Measurements from ENCODE around the gene USP12. TPM values are rescaled to one million over a fixed set of nuclear protein-coding genes. Genes with fewer than 3 reads are reported as not detected.
A peak's percentile ranks its signal among the peaks of the same experiment; 100 is the strongest.

Gene USP12
- total RNA-seq, 1 experiment from 2014 or later, result 16.2 TPM

DNA sequence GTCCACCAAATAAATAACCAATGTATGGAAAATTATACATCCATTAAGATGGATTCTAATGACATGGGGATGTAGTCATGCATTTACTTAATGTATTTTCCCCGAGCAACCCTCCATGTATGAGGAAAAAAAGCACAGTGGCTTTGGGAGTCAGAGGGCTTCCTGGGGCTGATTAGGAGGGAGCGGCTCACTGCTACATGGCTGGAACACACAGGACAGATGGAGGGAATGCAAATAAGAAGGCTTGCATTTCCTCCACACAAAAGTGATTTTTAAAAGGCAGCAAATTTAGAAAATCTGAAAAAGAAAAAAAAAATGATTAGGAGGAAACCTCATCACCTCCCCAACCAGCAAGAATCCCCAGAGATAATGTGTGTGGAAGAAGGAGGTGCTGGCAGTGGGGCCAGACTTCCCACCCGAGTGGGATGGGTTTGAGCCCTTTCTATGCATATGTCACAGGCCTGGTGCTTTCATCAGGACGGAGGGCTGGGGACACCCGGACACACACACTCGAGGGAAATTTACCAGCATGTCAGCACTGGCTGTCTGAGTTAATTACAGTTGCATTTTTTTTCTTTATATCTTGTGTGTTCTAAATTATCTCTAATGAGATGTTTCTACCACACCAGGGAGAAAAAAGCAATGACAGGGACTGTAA lies 118.9 kb downstream of the USP12 start:
- H3K27ac ChIP-seq, result no peak overlapping the region
- no peaks in the 10 kb centered on the region for H3K9me3 ChIP-seq (replicated peaks)
- H3K4me3 ChIP-seq, result no peak overlapping the region
- DNase-seq (ENCODE audit: low read depth in 1 of 2, low spot score in 2 of 2), result no peak
- no peaks in the 10 kb centered on the region for H3K27me3 ChIP-seq (replicated peaks)
- H3K36me3 ChIP-seq, result no peaks in the 10 kb centered on the region
- peaks cover 13% of the 10 kb centered on the region for H3K4me1 ChIP-seq (replicated peaks)

DNA sequence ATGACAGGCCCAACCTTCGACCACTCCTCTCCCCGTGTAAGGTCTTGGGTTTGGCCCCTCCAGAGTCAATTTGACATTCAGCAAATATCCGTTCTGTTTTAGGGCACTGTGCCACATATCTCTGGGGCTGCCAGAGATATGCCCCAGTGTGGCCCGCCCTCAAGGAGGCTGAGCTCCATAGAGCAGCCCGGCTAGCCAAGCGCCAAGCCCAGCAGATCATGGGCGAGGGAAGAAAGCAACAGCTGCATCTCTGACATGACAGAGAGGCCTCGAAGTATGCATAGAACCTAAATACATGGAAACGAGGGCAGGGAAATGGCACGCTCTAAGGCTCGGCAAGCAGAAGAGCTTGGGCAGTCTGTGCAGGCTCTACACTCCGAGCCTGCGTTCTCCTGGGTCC lies 124.5 kb downstream of the USP12 start:
- Histone ChIP-seq H3K4me3 (no peak overlapping the region), H3K27ac (no peak overlapping the region), H3K36me3 (no peaks in the 10 kb centered on the region), H3K27me3 (replicated peaks) (no peaks in the 10 kb centered on the region), H3K4me1 (replicated peaks) (peaks cover 10% of the 10 kb centered on the region), H3K9me3 (replicated peaks) (no peaks in the 10 kb centered on the region)
- DNase-seq (ENCODE audit: low read depth in 1 of 2, low spot score in 2 of 2), result no peak

DNA sequence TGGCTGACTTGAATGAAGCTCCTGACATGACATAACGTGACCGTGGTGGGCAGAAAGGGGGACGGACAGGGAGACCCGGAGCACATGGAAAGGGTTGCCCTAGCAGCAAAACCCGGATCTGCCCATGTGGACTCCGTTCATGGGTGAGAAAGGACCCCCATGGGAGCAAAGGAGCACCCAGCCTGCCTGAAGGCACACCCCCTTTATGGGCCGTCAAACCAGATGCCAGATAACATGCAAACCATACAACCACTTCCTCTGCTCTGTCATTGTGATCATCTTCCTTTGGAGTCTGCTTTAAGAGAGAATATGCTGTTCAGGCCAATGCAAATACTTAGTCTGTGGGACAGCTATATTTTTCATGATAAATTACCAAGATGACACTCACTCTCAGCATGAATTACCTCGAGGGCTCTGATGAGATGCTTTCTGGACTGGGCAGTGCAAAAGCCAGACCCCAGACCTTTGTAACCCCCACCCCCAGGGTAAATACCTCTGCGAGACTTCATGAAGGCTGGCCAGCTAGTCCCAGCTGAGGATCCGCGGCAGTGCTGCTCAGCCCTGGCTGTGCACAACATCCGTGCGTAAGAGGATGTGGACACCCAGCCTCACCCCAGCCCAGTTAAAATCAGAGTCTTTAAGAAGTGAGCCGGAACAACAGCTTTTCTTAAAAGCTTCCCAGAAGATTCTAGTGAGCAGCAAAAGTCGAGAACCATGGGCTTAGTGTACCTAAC lies 126.6 kb downstream of the USP12 start:
- H3K4me1 ChIP-seq (replicated peaks), result peaks cover 17% of the 10 kb centered on the region
- H3K4me3 ChIP-seq, result no peak overlapping the region
- no peaks in the 10 kb centered on the region for H3K27me3 ChIP-seq (replicated peaks)
- no peaks in the 10 kb centered on the region for H3K36me3 ChIP-seq
- no peaks in the 10 kb centered on the region for H3K9me3 ChIP-seq (replicated peaks)
- no peak for DNase-seq (ENCODE audit: low read depth in 1 of 2, low spot score in 2 of 2)
- H3K27ac ChIP-seq, result no peak overlapping the region

DNA sequence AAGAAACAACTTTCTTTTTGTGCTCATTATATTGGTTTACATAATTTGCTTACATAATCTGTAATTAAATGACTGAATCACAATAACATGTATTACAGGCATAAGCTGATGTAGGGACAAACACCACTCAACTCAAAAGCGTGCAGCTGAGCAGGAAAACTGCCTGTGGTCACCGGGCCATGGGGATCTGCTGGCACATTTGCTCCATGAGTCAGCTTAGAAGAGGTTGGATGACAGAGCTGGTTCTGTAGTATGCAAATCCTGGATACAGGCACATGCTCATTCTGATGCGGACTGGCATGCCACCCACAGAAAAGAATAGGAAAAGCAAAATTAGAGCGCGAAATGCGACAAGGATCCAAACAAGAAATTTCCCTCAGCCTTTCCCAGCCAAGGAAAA lies 128.6 kb downstream of the USP12 start:
- H3K27ac ChIP-seq, result peak overlapping the region; percentile 53
- no peaks in the 10 kb centered on the region for H3K36me3 ChIP-seq
- no peaks in the 10 kb centered on the region for H3K9me3 ChIP-seq (replicated peaks)
- no peak overlapping the region for H3K4me3 ChIP-seq
- no peaks in the 10 kb centered on the region for H3K27me3 ChIP-seq (replicated peaks)
- DNase-seq (ENCODE audit: low read depth in 1 of 2, low spot score in 2 of 2), result peak; percentile 74 to 85
- H3K4me1 ChIP-seq (replicated peaks), result peaks cover 32% of the 10 kb centered on the region

DNA sequence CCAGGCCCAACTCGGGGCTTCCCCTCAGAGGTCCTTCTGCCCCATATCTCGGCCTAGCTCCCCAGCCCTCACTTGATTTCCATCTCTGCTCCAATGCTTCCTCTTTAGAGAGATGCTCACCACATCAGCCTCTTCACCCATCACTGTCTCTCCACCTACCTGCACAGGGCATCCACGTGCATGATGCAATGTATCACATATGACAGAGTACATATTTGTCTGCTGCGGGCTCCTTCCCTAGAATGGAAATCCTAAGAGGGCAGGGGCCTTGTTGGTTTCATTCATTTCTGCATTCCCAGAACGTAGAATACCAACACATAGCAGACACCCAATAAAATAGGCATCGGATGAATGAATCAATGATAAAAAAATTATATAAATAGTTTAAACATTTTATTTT lies 130.3 kb downstream of the USP12 start:
- H3K27me3 ChIP-seq (replicated peaks), result no peaks in the 10 kb centered on the region
- H3K27ac ChIP-seq, result no peak overlapping the region
- no peaks in the 10 kb centered on the region for H3K9me3 ChIP-seq (replicated peaks)
- H3K4me3 ChIP-seq, result no peak overlapping the region
- no peaks in the 10 kb centered on the region for H3K36me3 ChIP-seq
- DNase-seq (ENCODE audit: low read depth in 1 of 2, low spot score in 2 of 2), result no peak
- H3K4me1 ChIP-seq (replicated peaks), result peaks cover 43% of the 10 kb centered on the region

DNA sequence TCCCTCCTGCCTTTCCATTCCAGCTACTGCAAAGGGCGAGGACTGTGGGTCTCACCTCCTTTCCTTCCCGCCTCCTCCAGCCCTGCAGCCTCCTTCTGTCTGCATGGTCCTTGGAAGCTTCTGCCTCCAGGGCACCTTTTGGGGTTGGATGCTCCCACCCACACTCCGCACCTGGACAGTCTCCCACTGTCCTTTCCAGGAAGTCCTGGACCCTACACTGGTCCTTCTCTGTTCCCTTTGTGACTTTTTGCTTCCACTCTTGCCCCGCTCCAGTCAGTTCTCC lies 130.8 kb downstream of the USP12 start:
- H3K4me1 ChIP-seq (replicated peaks), result peaks cover 49% of the 10 kb centered on the region
- H3K36me3 ChIP-seq, result no peaks in the 10 kb centered on the region
- no peak overlapping the region for H3K27ac ChIP-seq
- H3K9me3 ChIP-seq (replicated peaks), result no peaks in the 10 kb centered on the region
- H3K4me3 ChIP-seq, result no peak overlapping the region
- no peaks in the 10 kb centered on the region for H3K27me3 ChIP-seq (replicated peaks)
- no peak for DNase-seq (ENCODE audit: low read depth in 1 of 2, low spot score in 2 of 2)

DNA sequence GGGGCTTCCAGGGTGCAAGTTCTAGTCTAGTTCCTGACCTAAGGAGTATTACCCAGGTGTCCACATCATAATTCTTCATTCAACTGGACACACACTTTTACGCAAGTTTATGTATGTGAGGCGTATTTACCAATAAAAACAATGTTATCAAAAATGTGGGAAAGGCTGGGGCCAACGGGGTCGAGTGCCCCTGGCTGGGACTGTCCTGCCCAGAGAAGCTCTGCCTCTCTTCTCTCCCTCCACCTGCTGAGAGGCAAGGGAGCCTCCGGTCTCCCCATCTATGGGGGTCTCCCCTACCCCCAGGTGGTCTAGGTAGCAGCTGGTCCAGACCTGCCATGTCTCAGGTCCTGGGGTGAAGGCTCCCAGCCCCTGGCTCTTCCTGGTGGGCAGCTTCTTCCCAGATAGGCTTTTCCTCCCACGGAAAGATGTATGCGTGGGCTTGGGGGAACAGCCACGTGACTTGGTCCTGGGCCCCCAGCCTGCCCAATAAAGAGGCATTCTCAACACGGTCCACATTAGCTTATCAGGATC lies 132.4 kb downstream of the USP12 start:
- DNase-seq (ENCODE audit: low read depth in 1 of 2, low spot score in 2 of 2), result no peak
- Histone ChIP-seq H3K4me1 (replicated peaks) (peaks cover 52% of the 10 kb centered on the region), H3K9me3 (replicated peaks) (no peaks in the 10 kb centered on the region), H3K4me3 (no peak overlapping the region), H3K27ac (no peak overlapping the region), H3K27me3 (replicated peaks) (no peaks in the 10 kb centered on the region), H3K36me3 (no peaks in the 10 kb centered on the region)

DNA sequence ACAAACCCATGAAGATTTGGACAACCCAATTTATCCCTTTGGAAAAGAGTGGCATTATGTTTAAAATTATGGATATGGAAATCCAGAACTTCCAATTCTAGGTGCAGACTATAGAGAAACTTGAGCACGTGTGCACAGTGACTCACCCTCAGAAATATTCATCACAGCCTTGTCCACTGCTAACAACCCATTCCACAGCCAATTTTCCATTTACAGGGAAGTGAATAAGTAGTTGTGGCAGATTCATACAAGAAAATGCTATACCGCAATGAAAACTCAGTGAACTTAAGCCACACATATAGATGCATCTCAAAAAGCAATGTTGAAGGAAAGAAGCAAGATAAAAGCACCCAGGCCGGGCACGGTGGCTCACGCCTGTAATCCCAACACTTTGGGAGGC lies 133.3 kb downstream of the USP12 start:
- DNase-seq (ENCODE audit: low read depth in 1 of 2, low spot score in 2 of 2), result no peak
- Histone ChIP-seq H3K36me3 (no peaks in the 10 kb centered on the region), H3K27ac (no peak overlapping the region), H3K4me3 (no peak overlapping the region), H3K9me3 (replicated peaks) (no peaks in the 10 kb centered on the region), H3K4me1 (replicated peaks) (peaks cover 51% of the 10 kb centered on the region), H3K27me3 (replicated peaks) (no peaks in the 10 kb centered on the region)

DNA sequence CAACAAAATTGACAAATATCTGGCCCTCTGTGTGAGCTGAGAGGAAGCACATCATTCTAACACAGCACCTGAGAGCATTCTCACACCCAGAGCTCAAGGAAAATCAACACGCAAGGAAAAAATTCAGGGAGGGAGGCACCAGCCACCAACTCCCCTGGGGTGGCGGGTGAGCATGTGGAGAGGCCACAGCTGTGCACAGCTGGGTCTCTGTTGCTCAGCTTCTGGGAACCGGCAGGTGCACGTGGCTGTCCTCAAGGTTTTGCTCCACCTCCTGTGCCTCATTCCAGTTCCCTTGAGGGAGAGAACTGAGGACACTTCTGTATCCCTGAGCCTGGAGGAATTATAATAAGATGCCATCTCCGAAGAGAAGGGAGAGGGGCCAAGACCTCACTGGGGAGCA lies 134.0 kb downstream of the USP12 start:
- Histone ChIP-seq H3K36me3 (no peaks in the 10 kb centered on the region), H3K27me3 (replicated peaks) (no peaks in the 10 kb centered on the region), H3K9me3 (replicated peaks) (no peaks in the 10 kb centered on the region), H3K27ac (no peak overlapping the region), H3K4me1 (replicated peaks) (peaks cover 43% of the 10 kb centered on the region), H3K4me3 (no peak overlapping the region)
- no peak for DNase-seq (ENCODE audit: low read depth in 1 of 2, low spot score in 2 of 2)

DNA sequence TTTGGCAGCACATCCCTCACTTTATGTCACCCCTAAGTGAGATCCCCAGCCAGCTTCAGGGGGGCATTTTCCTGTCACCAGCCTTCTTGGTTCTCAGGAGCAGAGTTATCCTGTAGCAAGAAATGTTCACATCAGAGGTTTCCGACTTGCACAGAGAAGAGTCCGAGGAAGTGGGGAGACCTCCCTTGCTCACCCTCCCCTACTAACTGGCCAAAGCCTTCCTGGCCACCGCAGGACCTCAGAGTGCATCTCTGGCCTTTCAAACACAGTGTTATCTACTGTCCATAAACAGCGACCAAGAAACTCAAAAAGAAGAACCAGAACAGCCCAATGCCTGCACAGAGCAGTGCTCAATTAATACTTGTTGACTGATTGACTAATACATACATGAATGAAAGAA lies 134.4 kb downstream of the USP12 start:
- H3K36me3 ChIP-seq, result no peaks in the 10 kb centered on the region
- no peak for DNase-seq (ENCODE audit: low read depth in 1 of 2, low spot score in 2 of 2)
- no peaks in the 10 kb centered on the region for H3K9me3 ChIP-seq (replicated peaks)
- no peak overlapping the region for H3K27ac ChIP-seq
- H3K4me3 ChIP-seq, result no peak overlapping the region
- no peaks in the 10 kb centered on the region for H3K27me3 ChIP-seq (replicated peaks)
- H3K4me1 ChIP-seq (replicated peaks), result peaks cover 42% of the 10 kb centered on the region

DNA sequence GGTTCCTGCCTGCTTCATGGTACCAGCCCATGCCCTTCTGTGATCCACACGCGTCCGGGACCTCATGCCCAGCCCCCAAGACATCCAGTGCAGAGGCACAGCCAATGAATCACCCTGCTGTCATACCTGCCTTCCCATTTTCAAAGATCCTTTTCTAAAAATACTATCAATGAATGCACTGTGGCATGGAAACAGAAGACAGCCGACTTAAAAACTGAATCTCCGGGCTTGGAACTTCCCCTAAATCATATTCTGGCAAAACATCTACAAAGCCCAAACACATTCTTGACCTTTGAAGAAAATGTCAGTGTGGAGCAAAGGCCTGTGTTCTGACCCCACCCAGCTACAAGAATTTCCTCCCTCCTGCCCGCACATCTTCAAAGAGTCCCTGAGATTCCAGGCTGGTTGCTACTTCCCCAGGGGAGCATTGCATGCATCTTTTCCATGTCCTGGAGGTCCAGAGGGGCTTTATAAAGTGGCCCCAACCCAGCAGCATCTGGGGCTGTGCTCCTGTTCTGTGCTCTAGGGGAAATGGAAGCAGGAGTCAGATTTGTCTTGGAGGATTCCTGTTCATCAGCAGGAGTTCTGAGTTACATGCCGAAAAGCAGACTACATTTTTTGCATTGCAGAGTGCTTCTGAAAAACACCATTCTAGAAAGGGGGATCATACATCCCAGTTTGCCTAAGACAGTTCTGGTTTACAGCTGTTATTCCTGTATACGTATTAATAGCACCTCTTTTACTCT lies 135.2 kb downstream of the USP12 start:
- Histone ChIP-seq H3K36me3 (no peaks in the 10 kb centered on the region), H3K27ac (no peak overlapping the region), H3K4me3 (no peak overlapping the region), H3K4me1 (replicated peaks) (peaks cover 42% of the 10 kb centered on the region), H3K9me3 (replicated peaks) (no peaks in the 10 kb centered on the region), H3K27me3 (replicated peaks) (no peaks in the 10 kb centered on the region)
- DNase-seq (ENCODE audit: low read depth in 1 of 2, low spot score in 2 of 2), result peak in 1 of 2 experiments; percentile 38

DNA sequence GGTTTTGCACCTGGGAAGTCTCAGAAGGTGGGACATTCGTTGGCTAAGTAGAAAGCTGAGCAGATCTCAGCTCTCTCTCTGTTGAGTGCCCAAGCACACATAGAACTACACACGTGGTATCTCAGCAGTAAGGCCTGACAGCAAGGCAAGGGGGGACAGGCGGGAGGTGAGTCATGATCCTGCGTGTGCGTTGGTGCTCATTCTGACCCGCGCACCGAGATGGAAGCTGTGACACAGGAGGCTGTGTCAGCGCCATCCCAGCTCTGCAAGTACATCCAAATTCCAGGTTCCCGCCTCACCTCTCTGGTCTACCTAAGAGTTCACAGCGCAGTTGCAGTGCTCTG lies 135.7 kb downstream of the USP12 start:
- no peaks in the 10 kb centered on the region for H3K9me3 ChIP-seq (replicated peaks)
- H3K36me3 ChIP-seq, result no peaks in the 10 kb centered on the region
- H3K4me3 ChIP-seq, result no peak overlapping the region
- no peak overlapping the region for H3K27ac ChIP-seq
- H3K4me1 ChIP-seq (replicated peaks), result peaks cover 42% of the 10 kb centered on the region
- H3K27me3 ChIP-seq (replicated peaks), result no peaks in the 10 kb centered on the region
- peak in 1 of 2 experiments; percentile 53 for DNase-seq (ENCODE audit: low read depth in 1 of 2, low spot score in 2 of 2)

DNA sequence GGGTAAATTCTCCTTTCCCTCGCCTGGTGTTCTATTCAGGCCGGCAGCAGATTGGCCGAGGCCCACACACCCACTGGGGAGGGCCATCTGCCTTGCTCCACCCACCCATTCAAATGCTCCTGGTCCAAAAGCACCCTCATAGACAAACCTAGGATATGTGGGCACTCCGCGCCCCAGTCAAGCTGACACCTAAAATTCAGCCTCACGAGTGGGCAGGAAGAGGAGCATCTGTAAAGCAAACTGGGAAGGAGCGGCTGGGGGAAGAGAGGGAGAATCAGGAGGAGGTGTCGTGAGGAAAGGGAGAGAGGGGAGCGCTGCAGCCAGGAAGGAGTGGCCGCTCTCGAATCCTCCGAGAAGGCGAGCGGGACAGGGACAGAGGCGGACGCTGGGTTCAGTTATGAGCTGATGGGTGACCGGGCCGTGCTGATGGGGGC lies 136.9 kb downstream of the USP12 start:
- Histone ChIP-seq H3K9me3 (replicated peaks) (no peaks in the 10 kb centered on the region), H3K4me3 (no peak overlapping the region), H3K4me1 (replicated peaks) (peaks cover 32% of the 10 kb centered on the region), H3K27me3 (replicated peaks) (no peaks in the 10 kb centered on the region), H3K36me3 (no peaks in the 10 kb centered on the region), H3K27ac (no peak overlapping the region)
- DNase-seq (ENCODE audit: low read depth in 1 of 2, low spot score in 2 of 2), result no peak
